GM12891 (cell line): Measurements from ENCODE around the gene MS4A2. TPM values are rescaled to one million over a fixed set of nuclear protein-coding genes. Genes with fewer than 3 reads are reported as not detected.
"Not testable (repeated sequence)": the region's sequence is repeated elsewhere in the genome, so short reads cannot be mapped to it uniquely, and the experiment has no call there.

ENCODE experiments used
- DNase-seq: peaks from one replicate; pipeline ENCODE4 v3.0.0; 2011; ENCODE audit warnings: low spot score; ENCODE audit not compliant: insufficient read length
- FAIRE-seq: peaks from 2 replicates; lab custom pipeline; 2011; peaks lifted over from hg19 to GRCh38; lab: Jason Lieb, UNC
- PAX5 ChIP-seq: IDR thresholded peaks from 2 replicates; pipeline ENCODE4 v1.6.1; 2011; ENCODE audit warnings: low read length, moderate library complexity, mild to moderate bottlenecking; ENCODE audit not compliant: insufficient read depth, severe bottlenecking
- POLR2A ChIP-seq: IDR thresholded peaks from 2 replicates; pipeline ENCODE4 v1.6.1; 2011; ENCODE audit warnings: low read depth, low read length, control low read depth
- POLR2AphosphoS5 ChIP-seq: IDR thresholded peaks from 2 replicates; pipeline ENCODE4 v1.6.1; 2011; ENCODE audit warnings: low read depth, low read length, control low read depth
- POU2F2 ChIP-seq: IDR thresholded peaks from 2 replicates; pipeline ENCODE4 v1.6.1; 2011; ENCODE audit warnings: low read depth, mild to moderate bottlenecking, control low read depth, low read length, moderate library complexity
- SPI1 ChIP-seq: IDR thresholded peaks from 2 replicates; pipeline ENCODE4 v1.6.1; 2011; ENCODE audit warnings: low read depth, low read length, control low read depth
- TAF1 ChIP-seq: IDR thresholded peaks from 2 replicates; pipeline ENCODE4 v1.6.1; 2011; ENCODE audit warnings: low read depth, low read length, control low read depth
- polyA plus RNA-seq: library from polyadenylated mRNA; unstranded; fragments of >200 nt; gene quantifications from one replicate; pipeline ENCODE4 v1.2.1, GENCODE V29; 2012; ENCODE audit warnings: low read depth, missing spikeins, inconsistent platforms; ENCODE audit not compliant: missing spikeins

The MS4A2 gene
- not detected for polyA plus RNA-seq

DNA sequence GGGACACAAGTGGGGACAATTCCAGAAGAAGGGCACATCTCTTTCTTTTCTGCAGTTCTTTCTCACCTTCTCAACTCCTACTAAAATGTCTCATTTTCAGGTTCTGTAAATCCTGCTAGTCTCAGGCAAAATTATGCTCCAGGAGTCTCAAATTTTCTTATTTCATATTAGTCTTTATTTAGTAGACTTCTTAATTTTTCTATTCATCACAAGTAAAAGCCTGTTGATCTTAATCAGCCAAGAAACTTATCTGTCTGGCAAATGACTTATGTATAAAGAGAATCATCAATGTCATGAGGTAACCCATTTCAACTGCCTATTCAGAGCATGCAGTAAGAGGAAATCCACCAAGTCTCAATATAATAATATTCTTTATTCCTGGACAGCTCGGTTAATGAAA lies at the start of gene MS4A2:
TSS of gene MS4A2 (plus strand) at position 301 of the 400 bp plus-strand sequence. CDS start 102 bp downstream, outside the sequence.
- FAIRE-seq (no peak), DNase-seq (no peak)
- TF ChIP-seq POLR2A: no peak
- no peak for TF ChIP-seq POLR2AphosphoS5

DNA sequence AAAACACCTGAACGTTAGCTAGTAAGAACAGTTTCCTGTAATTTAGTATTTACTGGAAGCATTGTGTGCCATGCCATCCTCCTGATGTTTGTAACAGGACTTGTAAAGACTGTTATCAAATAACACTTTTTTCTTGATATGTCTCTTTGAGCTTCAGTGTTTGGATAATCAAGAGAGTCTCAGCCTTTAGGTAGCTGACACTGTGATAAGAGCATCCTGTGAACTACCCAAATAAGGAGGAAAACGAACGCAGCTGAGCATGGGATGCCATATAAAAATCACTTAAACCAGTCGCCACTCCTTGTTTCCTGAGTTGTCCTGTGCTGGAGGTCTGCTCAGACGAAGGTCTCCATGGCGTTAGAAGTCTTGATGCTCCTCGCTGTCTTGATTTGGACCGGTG lies 48.4 kb upstream of the MS4A2 start, which contains the start of gene OOSP2:
TSS of gene OOSP2 (plus strand) at position 301 of the 400 bp plus-strand sequence. CDS start at position 352, 51 bp downstream.
- TF ChIP-seq PAX5: no peak
- TF ChIP-seq POLR2A: no peak
- TF ChIP-seq SPI1: no peak
- TF ChIP-seq POLR2AphosphoS5: no peak
- no peak for DNase-seq
- no peak for FAIRE-seq

DNA sequence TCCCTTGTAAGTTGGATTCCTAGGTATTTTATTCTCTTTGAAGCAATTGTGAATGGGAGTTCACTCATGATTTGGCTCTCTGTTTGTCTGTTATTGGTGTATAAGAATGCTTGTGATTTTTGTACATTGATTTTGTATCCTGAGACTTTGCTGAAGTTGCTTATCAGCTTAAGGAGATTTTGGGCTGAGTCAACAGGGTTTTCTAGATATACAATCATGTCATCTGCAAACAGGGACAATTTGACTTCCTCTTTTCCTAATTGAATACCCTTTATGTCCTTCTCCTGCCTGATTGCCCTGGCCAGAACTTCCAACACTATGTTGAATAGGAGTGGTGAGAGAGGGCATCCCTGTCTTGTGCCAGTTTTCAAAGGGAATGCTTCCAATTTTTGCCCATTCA lies 38.0 kb upstream of the MS4A2 start:
- not testable (repeated sequence) for DNase-seq, FAIRE-seq

DNA sequence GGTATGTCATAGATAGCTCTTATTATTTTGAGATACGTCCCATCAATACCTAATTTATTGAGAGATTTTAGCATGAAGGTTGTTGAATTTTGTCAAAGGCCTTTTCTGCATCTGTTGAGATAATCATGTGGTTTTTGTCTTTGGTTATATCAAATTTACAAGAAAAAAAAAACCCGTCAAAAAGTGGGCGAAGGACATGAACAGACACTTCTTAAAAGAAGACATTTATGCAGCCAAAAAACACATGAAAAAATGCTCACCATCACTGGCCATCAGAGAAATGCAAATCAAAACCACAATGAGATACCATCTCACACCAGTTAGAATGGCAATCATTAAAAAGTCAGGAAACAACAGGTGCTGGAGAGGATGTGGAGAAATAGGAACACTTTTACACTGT lies 37.6 kb upstream of the MS4A2 start:
- not testable (repeated sequence) for DNase-seq, FAIRE-seq

DNA sequence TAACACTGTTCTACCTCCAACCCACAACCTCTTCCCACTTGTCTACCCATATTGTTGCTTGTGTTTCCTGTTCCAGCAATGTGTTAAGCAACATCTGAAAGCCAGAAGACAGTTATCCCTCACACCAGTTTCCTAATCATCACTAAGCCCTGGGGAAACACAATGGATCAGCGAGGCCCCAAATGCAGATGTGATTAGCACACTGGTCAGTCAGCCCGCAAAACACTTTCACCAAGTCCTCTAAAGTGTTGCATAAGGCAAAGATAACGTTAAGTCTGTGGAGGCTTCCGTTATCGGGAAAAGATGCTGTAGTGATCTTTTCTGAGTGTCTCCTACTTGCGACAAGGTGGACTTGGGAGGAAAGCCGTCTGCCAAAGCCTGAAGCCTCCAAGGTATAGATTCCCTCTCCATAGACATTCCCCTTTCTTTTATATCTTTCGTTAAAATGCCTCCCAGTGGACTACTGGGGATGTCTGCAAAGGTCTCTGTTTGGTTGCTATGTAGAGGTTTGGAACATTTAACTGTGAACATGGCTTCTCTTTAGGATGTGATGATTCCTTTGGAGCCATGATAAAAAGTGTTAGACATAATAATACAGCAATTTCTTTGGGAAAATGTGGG lies 32.0 kb upstream of the MS4A2 start, which contains the start of gene MS4A3:
TSS of gene MS4A3 (plus strand) at position 317 of the 621 bp plus-strand sequence. CDS start 4,496 bp downstream, outside the sequence.
- TF ChIP-seq SPI1 (no peak), POU2F2 (no peak), TAF1 (no peak), POLR2AphosphoS5 (no peak), POLR2A (no peak), PAX5 (no peak)
- FAIRE-seq (no peak), DNase-seq (no peak)

DNA sequence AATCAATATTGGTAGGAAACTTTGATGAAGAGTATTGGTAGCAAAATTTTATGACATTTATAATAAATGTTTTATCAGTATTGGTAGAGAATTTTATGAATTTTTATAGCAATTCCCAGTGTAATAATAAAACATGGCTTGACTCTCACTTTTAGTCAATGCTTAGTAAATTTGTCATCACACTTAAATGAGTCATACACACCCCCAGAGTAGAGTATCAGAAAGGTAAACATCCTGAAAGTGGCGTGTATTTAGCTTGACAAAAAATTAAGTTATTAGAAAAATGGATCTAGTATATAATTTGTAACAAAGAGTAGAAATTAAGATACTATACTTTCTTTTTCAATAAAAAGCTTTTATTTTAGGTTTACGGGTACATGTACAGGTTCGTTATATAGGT lies 29.4 kb upstream of the MS4A2 start:
- no peak for FAIRE-seq

DNA sequence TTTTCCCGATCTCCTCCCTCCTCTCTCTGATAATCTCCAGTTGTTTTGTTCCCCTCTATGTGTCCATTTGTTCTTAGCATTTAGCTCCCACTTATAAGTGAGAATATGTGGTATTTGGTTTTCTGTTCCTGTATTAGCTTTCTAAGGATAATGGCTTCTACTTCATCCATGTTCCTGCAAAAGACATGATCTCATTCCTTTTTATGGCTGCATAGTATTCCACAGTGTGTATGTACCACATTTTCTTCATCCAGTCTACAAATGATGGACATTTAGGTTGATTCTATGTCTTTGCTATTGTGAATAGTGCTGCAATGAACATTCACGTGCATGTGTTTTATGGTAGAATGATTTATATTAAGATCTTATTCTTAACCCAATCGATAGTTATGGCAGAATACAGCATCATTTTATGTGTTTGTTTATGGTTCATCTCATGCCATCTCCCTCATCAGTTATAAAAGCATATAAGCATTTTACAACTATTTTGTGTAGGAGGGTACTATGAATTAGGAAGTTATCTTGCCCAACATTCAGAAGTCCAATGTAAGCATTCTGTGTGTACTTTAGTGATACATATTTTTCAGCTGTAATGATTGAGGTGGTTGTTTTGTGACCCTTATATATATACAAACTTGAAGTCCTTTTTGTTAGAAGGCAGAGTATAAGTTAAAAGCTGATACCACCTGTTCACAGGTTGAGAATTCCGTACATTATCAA lies 28.8 kb upstream of the MS4A2 start:
- TF ChIP-seq POLR2AphosphoS5: no peak
- no peak for TF ChIP-seq POLR2A
- no peak for TF ChIP-seq TAF1
- TF ChIP-seq SPI1: no peak
- TF ChIP-seq PAX5: no peak
- TF ChIP-seq POU2F2: no peak
- DNase-seq: no peak

More for the DNA sequence above, 29.4 kb upstream of the MS4A2 start:
- TF ChIP-seq PAX5: no peak
- no peak for TF ChIP-seq POLR2A
- DNase-seq: no peak

DNA sequence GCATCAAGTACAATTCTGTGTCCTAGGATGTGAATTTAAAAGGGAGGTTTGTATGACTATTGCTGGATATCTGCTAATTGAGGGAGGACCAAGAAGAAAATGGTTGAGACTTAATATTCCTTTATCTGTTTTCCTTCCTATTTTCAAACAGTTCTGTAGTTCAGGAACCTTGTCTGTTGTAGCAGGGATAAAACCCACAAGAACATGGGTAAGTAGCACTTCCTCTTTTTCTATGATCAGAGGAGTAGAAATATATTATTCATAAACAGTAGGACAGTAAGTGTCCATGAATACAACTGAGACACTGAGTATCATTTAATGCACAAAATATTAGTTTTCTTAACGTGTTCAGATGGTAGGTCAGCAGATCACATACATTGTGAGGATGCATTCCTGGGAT lies 24.4 kb upstream of the MS4A2 start:
- peak; percentile 93 for TF ChIP-seq SPI1
- TF ChIP-seq TAF1: no peak
- no peak for TF ChIP-seq POLR2A
- TF ChIP-seq PAX5: no peak
- TF ChIP-seq POLR2AphosphoS5: no peak
- no peak for TF ChIP-seq POU2F2

More for the DNA sequence above, 28.8 kb upstream of the MS4A2 start:
- FAIRE-seq: no peak

DNA sequence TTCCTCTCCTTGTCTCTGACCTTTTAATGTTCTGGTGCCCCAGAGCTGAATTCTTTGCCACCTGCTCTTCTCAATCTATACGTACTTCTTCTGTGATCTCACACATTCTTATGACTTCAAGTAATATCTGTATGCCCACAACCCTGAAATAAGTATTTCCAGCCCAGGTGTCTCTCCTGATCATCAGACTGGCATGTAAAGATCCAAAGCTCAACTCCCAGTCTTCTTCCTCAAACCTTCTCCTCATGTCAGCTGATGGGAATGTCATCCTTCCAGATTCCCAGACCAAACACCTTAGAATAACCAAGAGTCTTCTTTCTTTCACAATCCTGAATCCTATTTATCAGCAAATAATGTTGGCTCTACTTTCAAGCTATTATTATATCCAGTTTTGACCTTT lies 22.7 kb upstream of the MS4A2 start:
- no peak for TF ChIP-seq SPI1
- TF ChIP-seq PAX5: no peak
- no peak for TF ChIP-seq POLR2A
- TF ChIP-seq TAF1: no peak
- no peak for TF ChIP-seq POLR2AphosphoS5
- TF ChIP-seq POU2F2: no peak
- DNase-seq (no peak), FAIRE-seq (no peak)

More for the DNA sequence above, 24.4 kb upstream of the MS4A2 start:
- FAIRE-seq (no peak), DNase-seq (no peak)

DNA sequence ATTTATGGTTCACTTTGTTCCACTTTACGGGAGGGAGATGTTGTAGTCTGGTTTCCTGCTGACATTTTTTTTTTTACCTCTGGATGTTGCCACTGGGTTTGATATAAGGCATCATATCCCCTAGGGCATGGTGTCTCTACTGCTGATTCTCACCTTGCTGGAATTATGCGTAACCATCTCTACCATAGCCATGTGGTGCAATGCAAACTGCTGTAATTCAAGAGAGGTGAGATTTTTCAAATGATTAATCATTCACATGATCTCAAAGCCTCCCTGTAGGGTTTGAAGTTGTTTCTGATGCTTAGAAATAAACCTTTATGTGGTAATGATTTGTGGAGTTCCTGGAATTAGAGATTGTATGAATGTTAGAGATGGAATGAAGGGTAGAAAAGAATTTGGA lies 19.0 kb upstream of the MS4A2 start:
- TF ChIP-seq POLR2A (no peak), SPI1 (no peak), POLR2AphosphoS5 (no peak), POU2F2 (no peak), PAX5 (no peak), TAF1 (no peak)
- no peak for DNase-seq
- no peak for FAIRE-seq

DNA sequence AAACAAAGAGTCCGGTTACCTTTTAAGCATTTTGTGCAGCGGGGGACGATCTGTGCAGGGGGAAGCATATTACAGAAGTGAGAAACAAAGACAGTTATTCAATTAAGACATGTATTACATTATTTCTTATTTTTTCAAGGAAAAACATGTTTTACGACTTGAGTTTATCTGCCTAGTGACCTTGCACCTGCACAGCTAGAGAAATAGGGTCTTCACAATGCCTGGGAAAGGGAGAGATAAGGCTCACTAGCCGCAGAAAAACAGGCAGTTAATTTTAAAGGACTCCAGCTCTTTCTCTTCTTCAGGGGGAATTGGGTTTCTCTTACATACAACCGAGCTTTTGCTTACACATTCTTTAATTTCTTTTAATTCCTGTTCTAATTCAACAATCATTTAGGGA lies 16.8 kb upstream of the MS4A2 start:
- FAIRE-seq: not testable (repeated sequence)

More for the DNA sequence above, 16.8 kb upstream of the MS4A2 start:
- DNase-seq: not testable (repeated sequence)
